Activated CD8-positive, alpha-beta memory T cell treated with anti-CD3 and anti-CD28 coated beads for 36 hours (primary cell): ENCODE results near the gene S100A6. TPM values are rescaled to one million over a fixed set of nuclear protein-coding genes. Genes with fewer than 3 reads are reported as not detected.

Experiments
- CTCF ChIA-PET: fragments of 350-600 bp; sonication (Branson Sonifier 250); formaldehyde crosslinking; loops from one replicate; lab custom pipeline; 2021; ENCODE audit warnings: antibody characterized with exemption; lab: Charles Lee
- POLR2A ChIA-PET: fragments of 350-600 bp; sonication (Branson Sonifier 250); formaldehyde crosslinking; loops from one replicate; lab custom pipeline; 2021; ENCODE audit warnings: antibody characterized with exemption; lab: Charles Lee
- total RNA-seq, 2 experiments: library from RNA; stranded (reverse); gene quantifications; one replicate each; pipeline ENCODE4 v1.2.3, GENCODE V29; 2021

S100A6 gene
- total RNA-seq, 2 experiments from 2014 or later: 203 to 213 TPM

DNA sequence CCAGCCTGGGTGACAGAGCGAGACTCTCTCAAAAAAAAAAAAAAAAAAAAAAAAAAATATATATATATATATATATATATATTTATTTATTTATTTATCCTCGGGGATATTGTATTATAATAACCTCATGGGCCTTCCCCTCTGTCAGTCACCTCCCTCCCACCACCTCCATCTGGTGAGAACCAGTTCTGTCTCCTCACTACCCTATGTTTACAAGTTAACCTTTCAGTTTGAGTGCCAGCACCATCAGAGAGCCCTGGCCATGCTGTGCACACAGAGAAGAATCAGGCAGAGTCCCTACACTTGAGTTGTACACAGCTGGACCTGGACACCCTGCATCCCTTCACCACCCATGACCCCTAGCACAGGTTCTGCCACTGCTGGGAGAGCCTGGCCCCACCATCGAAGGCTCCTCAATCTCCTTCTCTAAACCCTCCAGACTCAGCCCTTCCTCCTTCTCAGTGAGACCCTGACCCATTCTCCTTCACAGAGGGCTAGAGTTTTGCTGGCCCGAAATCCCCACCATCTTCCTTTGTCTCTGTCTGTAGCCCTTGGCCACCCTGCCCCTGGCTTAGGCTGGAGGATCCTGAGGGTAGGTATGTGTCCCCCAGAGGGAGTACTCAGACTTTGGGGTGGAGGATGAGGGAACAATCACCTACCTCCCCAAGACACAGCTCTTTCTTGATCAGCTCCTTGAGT lies 3.8 kb upstream of the S100A6 start:
- CTCF ChIA-PET: interaction anchor here (0.7 to 2.6 kb wide), 2 partner anchors 27 to 30 kb away, joined by 3 to 17 read pairs; no protein-coding TSS in a partner anchor
- POLR2A ChIA-PET: no interaction called here

DNA sequence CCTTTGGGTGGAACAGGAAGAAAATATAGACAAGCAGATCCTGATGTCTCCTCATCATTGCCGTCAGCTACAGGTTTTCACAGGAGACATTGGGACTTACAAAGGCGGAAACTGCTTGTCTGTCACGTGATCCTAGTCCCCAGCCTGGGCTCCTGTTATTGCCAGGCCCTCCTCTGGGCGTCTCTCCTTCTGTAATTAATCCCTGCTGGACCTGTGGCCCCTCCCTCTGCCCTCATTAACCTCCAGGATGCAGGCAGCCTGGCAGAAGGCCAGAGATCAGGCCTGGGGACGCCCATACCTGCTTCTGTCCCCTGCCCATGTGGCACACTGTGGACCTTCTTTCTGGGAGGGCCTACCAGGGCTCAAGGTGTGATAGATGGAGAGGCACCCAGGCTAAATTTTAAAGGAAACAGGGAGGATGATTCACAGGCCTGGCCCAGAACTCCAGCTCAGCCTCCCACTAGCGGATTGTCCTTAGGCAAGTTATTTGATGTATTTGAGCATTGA lies 2.6 kb upstream of the S100A6 start:
- ChIA-PET POLR2A (no interaction called here), CTCF (no interaction called here)

DNA sequence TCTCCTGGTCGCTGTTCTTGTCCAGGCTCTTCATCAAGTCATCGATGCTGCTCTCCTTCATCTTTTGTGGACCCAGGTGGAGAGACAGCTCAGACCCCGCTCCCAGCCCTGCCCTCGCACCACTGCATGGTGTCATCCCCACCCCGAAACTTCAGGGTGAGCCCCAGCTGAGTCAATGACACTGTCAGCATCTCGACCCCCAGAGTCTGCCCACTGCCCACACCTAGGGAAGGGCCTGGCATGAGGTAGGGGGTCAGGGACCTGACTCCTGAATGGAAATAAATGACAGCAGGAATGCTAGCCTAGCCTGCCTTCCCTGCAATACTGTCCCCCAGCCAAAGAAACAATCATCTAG lies 1.6 kb upstream of the S100A6 start:
- POLR2A ChIA-PET: interaction anchor here (2.7 kb wide), 1 partner anchor 29 kb away, joined by 8 read pairs; no protein-coding TSS in a partner anchor
- CTCF ChIA-PET: interaction anchor here (1.2 kb wide), 1 partner anchor 31 kb away, joined by 6 read pairs; no protein-coding TSS in a partner anchor

DNA sequence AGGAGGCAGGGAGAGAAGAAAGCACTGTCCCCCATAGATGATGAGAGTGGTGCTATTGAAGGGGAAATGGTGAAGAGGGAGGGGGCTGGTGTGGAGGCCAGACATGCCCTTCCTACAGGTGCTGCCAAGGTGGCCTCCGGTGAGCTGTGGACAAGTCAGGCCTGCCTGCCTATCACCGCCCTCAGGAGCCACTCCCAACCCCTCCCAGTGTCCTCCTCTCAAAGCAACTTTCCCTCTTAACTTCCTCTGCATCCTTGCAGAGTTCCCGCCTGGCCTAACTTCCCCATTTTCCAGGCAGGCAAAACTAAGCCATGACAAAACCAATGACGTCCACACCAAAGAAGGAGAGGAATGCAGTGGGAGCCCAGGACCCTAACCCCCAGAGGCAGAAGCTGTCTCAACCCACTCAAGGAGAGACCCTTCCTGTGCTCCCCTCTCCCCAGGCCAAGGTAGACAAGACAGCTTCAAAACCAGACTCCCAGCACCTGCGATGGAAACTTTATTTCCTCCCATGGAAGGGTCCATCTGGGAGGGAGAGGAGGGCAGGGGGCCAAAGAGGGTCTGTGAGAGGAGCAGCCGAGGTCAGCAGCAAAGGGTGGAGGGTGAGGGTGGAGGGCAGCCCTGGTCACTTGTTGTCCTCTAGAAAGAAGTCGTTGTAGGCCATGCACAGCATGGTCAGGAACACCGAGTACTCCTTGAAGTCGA lies 1.0 kb upstream of the S100A6 start:
- ChIA-PET CTCF (interaction anchor here (1.2 to 5.5 kb wide), 4 partner anchors 8 to 98 kb away, joined by 6 to 66 read pairs (median 10); partner anchors contain the start of genes CHTOP and S100A4), POLR2A (interaction anchor here (2.3 to 2.8 kb wide), 3 partner anchors 8 to 31 kb away, joined by 8 to 29 read pairs (median 9); partner anchors contain the start of gene S100A4)

DNA sequence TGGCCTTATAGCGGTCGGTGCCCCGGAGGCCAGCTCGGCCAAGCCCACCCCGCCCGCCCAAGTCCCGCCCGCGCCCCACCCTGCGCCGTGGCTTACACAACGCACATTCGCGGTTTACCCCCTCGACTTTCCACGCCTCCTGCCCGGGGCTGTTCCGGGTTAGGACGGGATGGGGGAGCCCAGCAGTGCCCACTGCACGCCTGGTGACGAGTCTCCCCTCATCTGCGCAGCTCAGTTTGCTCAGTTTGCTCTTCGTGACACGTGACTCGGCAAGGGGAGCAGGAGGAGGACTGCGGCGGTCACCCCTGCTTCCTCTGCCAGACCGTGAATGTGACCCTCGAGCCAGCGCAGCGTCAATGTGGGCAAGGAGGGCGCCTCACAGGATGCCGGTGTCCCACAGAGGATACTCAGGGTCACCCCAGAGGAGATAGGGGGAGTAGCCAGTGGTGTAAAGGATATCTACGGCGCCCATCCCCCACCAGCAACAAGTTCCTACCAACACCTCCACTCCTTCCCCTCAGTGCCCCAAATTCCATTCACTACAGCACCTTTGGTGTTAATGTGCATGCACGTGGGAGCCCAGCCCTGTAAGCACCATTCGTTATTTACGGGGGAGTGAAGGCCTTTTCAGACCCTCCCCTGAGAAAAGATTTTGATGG lies 350 bp upstream of the S100A6 start:
- ChIA-PET CTCF (interaction anchor here (1.7 to 5.6 kb wide), 6 partner anchors 8 to 98 kb away, joined by 4 to 124 read pairs (median 28); partner anchors contain the start of genes CHTOP and S100A4), POLR2A (interaction anchor here (0.5 to 2.8 kb wide), 8 partner anchors 9 to 98 kb away, joined by 3 to 29 read pairs (median 7); partner anchors contain the start of genes CHTOP and S100A4)

DNA sequence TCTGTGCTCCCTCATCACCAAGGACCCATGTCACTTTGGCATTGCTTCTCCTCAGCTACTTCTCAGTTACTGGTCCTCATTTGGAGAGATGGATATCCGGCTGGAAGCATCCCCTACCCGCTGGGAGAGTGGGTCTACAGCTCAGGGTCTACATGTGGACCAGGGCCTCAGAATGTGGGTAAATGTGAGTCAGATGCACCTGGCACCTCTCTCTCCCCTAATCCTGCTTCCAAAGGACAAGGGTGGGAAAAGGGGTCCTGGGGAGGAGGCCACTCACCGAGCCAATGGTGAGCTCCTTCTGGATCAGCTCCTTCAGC lies 908 bp downstream of the S100A6 start:
- POLR2A ChIA-PET: interaction anchor here (0.6 to 2.8 kb wide), 6 partner anchors 10 to 99 kb away, joined by 3 to 29 read pairs (median 8); partner anchors contain the start of genes CHTOP and S100A4
- CTCF ChIA-PET: interaction anchor here (1.7 to 5.6 kb wide), 6 partner anchors 9 to 100 kb away, joined by 4 to 124 read pairs (median 28); partner anchors contain the start of genes CHTOP and S100A4

DNA sequence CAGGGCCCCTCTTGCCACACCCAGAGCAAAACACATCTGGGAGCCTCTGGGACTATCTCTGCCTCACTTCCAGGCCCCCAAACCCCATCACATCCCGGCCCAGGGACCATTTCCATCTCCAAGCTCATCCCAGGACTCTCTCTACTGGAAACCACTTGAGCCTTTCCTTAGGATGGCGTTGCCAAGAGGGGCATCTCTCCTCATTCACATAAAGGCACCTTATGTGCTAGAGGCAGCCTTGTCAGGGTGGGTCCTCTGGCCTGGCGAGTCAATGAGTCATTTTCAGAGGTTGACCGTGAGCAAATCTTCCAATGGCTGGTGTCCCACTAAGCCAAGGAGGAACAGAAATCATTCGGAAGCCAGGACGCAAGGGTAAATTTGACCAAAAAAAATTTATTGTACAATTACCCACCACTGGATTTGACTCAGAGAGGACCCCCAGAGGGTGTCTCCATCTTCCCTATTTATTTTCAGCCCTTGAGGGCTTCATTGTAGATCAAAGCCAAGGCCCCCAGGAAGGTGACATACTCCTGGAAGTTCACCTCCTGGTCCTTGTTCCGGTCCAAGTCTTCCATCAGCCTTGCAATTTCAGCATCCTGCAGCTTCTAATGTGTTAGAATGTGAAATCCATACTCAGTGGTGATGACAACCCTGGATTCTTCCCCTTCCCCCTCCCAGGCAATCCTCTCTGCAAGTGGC lies 1.4 kb downstream of the S100A6 start:
- POLR2A ChIA-PET: interaction anchor here (0.6 to 3.1 kb wide), 7 partner anchors 10 to 100 kb away, joined by 3 to 29 read pairs (median 9); partner anchors contain the start of genes CHTOP and S100A4
- CTCF ChIA-PET: interaction anchor here (1.0 to 5.6 kb wide), 7 partner anchors 10 to 100 kb away, joined by 4 to 124 read pairs (median 12); partner anchors contain the start of genes CHTOP and S100A4

DNA sequence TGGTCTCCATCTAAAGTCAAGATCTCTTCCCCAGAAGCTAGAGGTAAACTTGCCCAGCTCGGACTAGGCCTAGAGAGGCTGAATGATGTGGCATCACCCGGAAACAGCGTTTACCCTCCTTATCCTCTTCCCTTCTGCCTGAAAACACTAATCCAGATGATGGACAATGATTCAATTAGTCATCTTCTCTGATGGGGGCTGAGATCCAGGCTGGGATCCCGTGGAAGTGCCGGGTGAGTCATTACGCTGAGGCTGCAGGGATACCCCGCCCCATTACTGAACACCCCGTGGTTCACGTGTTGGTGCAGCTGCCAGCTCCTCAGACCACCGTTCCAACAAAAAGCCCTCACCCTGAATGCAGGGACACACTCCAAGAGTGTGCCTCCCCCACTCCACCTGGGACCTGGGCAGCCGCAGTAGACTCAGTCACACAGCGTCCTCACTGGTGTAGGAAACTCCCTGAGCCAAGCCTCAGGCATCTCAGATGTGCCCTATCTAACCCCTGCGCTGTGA lies 2.0 kb downstream of the S100A6 start:
- POLR2A ChIA-PET: interaction anchor here (1.5 to 3.1 kb wide), 3 partner anchors 11 to 38 kb away, joined by 4 to 23 read pairs (median 4); partner anchors contain the start of gene S100A4

DNA sequence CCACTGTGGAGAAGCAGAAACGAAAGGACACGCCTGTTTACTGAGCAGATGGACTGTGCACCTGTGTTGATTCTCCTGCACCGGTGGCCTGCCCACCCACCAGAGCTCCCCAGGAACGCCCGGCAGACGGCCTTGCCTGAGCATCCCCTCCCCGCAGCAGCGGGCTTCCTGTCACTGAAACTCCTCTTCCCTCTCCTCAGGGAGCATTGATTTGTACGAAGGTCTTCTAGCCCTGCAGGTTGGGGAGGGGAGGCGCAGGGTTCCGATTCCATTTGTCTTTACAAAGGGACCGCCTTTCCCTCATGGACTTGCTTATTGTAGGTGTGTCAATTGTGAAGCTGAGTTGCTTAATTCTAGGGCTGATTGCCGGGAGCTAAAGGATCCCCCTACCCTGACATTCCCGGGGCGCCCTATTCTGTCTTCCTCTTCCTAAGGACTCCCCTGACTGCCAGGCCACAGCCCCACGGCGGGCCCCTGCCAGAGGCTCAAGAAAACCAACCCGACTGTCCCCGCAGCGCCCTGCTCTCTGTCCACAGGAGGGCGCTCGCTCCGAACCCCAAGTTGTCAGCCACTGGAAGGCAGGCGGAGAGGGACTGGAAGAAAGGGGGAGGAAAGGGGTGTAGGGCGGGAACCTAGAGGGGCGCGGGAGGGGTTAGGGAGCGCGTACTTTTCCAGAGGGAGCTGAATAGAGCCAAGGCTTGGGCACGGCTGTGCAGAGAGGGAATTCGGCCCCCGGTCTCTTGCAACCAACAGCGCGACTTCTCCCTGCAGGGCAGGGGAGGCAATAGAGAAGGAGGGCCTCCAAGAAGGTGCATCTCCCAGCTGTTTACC lies 2.8 kb downstream of the S100A6 start:
- ChIA-PET CTCF (interaction anchor here (0.8 to 5.6 kb wide), 18 partner anchors 8 to 203 kb away, joined by 3 to 124 read pairs (median 5); partner anchors contain the start of genes S100A2, S100A4 and S100A5), POLR2A (interaction anchor here (1.4 to 3.1 kb wide), 5 partner anchors 12 to 102 kb away, joined by 4 to 23 read pairs (median 5); partner anchors contain the start of genes CHTOP and S100A4)

More for the DNA sequence above, 2.0 kb downstream of the S100A6 start:
- CTCF ChIA-PET: interaction anchor here (0.8 to 5.6 kb wide), 13 partner anchors 11 to 202 kb away, joined by 3 to 124 read pairs (median 5); partner anchors contain the start of genes S100A2 and S100A4

DNA sequence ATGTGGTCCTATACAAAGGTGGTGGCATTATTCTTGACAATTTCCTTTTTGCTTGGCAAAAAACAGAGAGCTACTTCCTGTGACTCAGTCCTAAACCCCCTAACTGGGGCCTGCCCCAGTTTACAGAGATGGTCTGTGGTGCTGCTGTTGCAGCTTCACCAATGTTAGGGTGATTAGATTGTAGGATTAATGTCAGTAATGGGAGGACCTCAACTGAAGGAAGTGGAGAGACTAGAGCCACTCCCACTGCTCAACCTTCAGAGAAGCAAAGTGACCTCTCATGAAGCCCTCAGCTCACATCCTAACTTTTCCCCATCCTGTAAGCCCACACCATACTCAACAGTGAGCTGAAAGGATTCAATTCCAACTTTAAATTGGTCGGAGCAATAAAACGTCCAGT lies 3.6 kb downstream of the S100A6 start:
- ChIA-PET CTCF (interaction anchor here (0.9 to 5.6 kb wide), 11 partner anchors 9 to 45 kb away, joined by 3 to 124 read pairs (median 6); partner anchors contain the start of genes S100A2, S100A4 and S100A5), POLR2A (interaction anchor here (0.7 to 3.1 kb wide), 5 partner anchors 12 to 102 kb away, joined by 3 to 23 read pairs (median 5); partner anchors contain the start of genes CHTOP and S100A4)

DNA sequence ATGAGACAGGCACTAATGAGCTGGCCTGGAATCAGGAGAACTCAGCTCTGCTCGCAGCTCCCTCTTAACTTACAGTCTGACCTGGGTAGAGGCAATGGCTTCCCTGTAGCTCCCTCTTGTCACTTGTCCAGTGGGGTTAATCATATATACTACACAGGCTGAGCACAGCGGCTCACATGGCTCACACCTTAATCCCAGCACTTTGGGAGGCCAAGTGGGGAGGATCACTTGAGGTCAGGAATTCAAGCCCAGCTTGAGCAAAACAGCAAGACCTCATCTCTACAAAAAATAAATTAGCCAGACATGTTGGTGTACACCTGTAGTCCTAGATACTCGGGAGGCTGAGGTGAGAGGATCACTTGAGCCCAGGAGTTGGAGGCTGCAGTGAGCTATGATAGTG lies 4.2 kb downstream of the S100A6 start:
- POLR2A ChIA-PET: interaction anchor here (0.7 to 3.1 kb wide), 4 partner anchors 13 to 103 kb away, joined by 3 to 23 read pairs (median 12); partner anchors contain the start of genes CHTOP and S100A4
- CTCF ChIA-PET: interaction anchor here (0.6 to 5.6 kb wide), 10 partner anchors 10 to 198 kb away, joined by 3 to 124 read pairs (median 6); partner anchors contain the start of genes S100A2, S100A4 and S100A5

DNA sequence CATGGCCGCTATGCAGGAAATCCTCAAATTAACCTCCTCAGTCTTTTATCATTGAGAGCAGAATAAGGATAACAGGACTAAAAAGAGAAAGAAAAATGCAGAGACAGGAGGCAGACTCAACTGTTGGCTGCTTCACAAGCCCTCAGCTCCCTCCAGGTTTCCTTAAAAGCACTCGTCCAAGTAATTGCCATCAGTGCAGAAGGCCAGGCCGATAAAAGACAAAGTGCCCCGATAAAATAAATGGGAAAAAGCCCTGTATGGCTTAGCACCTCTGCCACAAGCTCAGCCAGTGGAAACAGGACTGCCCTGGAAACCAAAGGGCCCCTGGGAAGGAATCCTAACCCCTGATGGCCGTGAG lies 8.1 kb downstream of the S100A6 start:
- ChIA-PET CTCF (interaction anchor here (1.0 kb wide), 2 partner anchors 17 to 19 kb away, joined by 3 read pairs; no protein-coding TSS in a partner anchor), POLR2A (no interaction called here)

DNA sequence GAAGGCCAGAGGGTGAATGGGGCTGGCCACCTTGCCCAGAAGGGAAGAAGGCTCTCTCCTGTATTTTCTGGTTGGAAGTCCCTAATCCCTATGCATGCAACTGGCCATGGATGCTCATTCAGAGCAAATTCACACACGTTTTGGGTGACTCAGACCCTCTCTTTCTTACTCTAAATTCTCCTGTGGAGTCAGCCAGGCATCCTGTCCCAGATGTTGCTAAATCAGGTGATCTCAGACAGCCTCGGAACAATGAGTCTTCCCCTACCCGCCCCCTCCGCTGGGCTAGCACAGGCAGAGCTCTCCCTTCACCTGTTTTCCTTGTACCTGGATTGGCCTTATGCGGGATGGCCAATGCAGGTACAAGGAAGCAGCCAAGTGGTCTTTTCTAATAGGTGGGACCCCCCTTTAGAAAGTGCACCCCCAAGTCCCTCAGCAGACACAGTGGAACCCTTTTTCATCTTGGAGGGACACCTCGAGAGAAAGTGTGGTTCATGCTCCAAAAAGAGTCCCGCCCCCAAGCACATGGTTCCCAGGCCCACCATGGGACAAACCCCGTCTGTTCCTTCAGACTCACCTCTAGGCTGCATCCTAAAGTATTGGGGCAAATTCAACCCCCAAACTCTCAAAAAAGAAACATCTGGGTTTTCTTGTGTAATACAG lies 8.6 kb downstream of the S100A6 start:
- ChIA-PET CTCF (interaction anchor here (1.0 kb wide), 2 partner anchors 16 to 41 kb away, joined by 3 read pairs; no protein-coding TSS in a partner anchor), POLR2A (no interaction called here)

DNA sequence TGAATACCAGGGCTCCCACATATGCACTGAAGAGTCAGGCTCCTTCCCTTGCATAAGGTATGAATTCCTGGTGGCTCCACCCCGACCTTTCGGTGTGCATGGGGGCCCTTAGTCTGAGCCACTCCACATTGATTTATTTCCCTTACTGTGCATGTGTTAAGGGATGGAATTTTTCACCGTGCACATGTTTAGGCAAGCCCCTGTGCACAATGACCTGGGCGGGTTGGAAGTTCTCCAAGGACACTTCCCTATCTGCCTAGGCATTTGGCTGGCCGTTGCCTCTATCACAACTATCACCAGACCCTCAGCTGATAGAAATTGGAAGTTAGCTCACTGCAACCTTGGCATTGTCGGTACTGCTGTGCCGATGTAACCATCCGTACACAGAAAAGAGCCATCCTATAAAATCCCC lies 9.7 kb downstream of the S100A6 start:
- POLR2A ChIA-PET: no interaction called here

DNA sequence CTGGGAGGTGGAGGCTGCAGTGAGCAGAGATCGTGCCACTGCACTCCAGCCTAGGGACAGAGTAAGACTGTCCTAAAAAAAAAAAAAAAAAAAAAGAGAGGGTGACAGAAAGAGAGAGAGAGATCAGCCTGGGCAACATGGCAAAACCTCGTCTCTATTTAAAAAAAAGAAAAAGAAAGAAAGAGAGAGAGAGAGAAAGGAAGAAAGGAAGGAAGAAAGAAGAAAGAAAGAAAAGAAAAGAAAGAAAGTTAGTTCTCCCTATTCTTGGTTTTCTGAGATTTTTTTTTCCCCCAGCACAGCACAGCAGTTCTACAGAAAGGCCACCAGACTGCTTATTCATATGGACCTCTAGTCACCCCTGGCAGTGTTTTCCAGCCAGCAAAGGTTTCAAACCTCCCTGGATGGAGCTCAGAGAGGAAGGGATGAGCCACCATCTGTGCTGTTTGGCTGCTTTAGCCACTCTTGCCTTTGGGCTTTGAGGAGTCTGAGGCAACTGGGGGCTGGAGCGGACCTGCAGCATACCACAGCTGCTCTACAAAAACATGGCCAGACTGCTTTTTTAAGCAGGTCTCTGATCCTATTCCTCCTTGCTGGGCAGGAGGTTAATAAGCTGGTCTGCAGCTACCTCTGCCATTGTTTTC lies 10.6 kb downstream of the S100A6 start:
- ChIA-PET POLR2A (interaction anchor here (0.6 kb wide), 1 partner anchor 46 kb away, joined by 12 read pairs; no protein-coding TSS in a partner anchor), CTCF (interaction anchor here (0.7 to 2.4 kb wide), 3 partner anchors 14 to 44 kb away, joined by 3 to 8 read pairs (median 4); partner anchors contain the start of gene S100A2)

More for the DNA sequence above, 9.7 kb downstream of the S100A6 start:
- CTCF ChIA-PET: interaction anchor here (0.7 to 2.4 kb wide), 3 partner anchors 15 to 42 kb away, joined by 3 to 8 read pairs (median 3); partner anchors contain the start of gene S100A2
